NCI-H774 (cell line): Measurements from ENCODE around the gene BNIP3.
"Not testable (repeated sequence)": the region's sequence is repeated elsewhere in the genome, so short reads cannot be mapped to it uniquely, and the experiment has no call there.

Experiments
- DNase-seq: peaks from one replicate; lab custom pipeline; 2025; lab: John Stamatoyannopoulos, UW

The BNIP3 gene

DNA sequence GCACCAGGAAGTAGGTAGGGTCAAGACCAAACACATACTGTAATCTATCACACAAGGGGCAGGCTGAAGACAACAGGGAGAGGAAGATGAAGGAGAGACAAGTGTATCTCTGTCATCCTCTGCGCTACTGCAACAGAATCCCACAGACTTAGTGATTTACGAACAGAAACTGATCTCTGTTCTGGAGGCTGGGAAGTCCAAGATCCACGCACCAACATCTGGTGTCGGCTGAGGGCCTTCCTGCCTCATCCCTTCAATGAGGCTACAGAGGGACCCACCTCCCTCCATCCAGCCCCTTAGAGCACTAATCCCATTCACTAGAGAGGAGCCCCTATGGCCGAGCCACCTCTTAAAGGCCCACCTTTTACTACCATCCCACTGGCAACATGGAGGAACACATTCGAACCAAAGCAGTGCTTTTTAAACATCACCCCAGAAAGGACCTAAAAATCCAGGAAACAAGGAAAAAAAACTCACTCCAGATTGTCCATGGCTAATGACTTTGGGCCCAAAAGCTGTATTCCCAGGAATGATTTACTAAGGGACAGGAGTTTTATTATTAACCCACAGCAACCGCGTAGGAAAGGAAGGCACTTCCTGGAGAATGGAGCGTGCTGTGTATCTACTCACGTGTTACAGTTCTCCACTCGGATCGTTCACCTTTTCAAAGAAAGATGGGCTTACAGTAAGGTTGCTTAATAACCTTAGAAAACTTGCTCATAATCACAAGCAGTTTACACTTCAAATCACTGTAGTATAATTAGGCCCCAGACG, 4.2 kb downstream of the BNIP3 start:
- no peak for DNase-seq

DNA sequence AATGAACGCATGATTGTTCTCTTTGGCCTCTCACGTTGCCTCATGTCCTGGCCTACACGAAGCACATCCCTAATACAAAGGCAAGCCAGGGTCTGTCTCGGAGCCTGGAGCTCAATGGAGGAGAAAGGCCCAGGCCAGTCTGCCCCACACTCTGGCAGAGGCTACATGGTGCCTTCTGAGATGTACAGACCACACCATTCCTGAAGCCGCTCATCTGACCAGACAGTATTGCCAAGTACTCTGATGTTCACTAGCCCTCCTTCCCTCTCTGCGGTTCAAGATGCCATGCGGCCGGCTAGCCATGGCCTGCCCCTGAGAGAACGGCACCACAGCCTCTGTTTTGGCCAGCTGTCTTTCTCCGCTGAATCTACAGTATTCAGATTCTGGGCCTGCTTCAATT, 5.9 kb downstream of the BNIP3 start:
- DNase-seq = no peak

DNA sequence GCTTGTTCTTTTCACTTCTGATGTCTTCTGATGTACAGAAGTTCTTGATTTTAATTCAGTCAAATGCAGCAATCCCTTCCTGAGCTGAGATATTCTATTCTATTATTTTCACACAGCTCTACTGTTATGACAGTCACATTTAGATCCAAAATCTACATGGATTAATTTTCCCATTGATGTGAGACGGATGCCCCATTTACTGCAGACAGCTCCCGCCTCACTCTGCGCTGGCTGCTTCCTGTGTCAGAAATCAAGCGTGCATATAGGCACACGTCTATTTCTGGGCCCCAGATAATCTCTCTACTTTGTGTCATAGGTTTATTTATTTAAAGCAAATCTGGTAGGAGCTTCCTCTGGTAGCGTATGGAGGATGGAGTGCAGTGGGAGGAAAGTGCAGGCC, 6.7 kb downstream of the BNIP3 start:
- DNase-seq = no peak

DNA sequence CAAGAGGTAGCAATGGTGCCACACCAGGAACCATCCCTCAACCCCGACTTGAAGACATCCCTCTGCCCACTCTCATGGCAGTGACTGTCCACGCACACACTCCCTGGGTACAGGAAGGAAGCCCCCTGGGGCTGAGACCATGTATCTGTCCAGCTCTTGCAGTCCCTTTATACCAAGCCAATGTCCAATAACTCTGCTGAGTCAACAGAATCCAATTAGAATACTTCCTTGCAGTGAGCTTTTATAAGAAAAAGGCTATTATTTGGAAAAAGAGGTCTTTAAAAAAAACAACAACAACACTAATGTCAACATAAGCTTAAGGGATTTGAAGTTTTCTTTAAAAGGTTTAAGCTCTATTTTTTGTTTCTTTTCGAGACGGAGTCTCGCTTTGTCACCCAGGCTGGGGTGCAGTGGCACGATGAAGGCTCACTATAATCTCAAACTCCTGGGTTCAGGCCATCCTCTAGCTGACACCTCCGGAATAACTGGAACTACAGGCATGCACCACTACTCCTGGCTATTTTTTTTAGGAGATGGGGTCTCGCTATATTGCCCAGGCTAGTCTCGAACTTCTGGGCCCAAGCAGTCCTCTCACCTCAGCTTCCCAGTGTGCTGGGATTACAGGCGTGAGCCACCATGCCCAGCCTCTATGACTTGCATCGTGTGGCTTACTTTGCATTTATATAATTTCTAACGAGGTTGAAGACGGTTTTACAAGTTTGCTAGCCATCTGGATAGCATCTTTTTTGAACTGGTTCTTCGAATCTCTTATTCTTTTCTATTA, 7.5 kb downstream of the BNIP3 start:
- DNase-seq = no peak

DNA sequence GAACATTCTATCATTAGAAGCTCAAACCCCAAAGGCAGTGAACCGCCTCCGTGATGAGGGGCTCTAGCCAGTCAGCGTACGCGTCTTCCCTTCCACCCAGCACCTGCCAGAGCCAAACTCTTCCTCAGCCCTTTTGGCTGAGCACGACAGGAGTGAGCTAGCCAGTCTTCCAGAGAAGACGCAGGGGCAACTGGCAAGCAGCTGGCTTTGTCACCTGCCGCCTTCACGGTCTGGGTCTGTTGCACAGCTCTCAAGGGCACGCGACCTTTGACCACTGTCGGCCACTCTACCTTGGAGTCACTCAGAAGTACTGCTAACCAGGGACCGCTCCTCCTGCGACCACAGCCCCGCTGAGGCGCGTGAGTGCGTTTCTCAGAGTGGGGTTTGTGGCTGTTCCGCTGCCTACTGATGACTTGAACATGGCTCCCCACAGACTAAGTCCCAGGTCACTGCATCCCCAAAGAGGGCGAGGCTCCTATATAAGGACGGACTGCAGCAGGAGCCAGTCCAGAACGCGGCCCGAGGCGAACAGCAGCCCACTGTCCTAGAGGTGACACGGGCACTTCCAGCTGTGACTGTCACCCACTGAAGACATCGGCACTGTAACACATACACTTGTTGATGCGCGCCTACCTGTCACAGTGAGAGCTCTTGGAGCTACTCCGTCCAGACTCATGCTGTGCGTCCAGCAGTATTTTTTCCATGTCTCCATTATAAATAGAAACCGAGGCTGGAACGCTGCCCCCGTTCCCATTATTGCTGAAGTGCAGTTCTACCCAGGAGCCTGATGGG, 8.4 kb downstream of the BNIP3 start:
- no peak for DNase-seq

DNA sequence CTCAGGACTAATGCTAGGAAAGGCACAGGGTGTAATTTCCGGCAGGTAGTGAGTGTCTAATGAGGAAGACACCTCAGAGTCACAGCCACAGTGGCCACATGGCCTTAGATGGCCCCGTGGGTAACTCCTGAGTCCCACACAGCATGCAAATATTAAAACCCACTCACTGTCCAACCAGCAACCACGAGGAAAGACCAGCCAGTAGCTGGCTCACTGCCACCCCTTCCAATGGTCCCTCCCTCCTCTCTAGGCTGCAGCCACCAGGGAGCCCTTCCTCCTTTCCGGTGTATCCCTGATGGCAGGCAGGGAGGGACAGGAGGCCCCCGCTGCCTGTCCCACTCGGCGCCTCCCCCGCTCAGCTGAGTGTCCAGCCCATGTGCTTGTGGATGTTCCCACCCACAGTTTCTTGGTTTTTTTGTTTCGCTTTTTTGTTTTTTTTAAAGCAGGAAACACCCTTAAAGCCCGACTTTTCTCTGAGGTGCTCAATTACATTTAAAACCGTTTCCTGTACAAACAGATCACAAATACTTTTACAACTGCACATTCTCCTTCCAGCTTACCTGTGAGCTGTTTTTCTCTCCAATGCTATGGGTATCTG, 9.2 kb downstream of the BNIP3 start:
- no peak for DNase-seq

DNA sequence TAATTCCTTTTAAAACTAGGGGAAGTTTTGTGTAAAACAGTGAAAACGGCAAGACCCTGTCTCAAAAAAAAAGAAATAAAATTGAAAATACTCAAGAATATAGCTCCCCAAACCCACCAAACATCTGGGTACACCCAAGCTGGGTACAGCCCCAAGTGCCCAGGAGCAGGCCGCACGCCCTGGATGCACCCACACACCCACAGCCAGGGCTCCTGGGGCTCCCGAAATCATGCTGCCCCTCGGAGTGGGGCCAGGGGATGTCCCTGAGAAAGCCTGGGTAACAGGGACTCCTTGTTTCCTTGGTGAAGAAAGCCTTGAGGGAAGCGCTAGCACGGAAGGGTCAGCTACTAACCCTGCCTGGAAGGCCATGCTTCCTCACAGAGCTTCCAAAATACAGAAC, 10.1 kb downstream of the BNIP3 start:
- DNase-seq = no peak

DNA sequence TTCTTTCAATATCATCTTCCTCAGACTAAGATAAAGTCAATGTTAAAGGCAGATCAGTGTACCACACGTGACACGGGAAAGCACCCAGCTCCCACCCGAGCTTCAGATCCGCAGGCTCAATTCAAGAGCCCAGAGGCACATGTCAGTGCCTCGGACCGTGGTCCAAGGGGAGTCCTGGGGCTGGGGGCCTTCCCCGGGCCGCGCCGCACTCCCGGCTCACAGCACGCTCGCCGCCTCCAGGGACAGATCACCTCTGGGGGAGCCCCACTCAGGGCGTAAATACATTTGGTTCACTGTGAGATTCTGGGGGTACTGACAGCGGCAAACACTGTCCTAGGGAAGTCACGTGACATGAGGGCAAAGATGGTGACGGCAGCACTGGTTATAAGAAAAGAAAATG, 10.8 kb downstream of the BNIP3 start:
- no peak for DNase-seq

DNA sequence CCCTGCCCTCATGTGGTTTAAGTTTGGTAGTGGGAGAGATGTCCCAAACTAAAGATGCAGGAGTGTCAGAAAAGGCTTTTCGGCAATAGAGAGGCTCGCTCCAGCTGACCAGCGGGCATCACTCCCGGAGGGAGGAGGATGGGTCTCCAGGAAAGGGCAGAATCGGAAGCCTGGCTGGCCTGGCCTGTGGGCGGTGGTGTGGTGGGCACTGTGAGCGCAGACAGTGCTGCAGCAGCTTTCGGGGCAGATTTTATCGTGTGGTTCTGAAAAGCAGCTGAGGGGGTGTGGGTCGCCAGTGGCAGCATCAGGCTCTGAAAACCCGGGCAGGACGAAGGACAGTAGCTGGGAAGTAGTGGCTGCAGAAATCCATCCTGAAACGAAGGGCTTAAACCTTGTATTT, 12.8 kb downstream of the BNIP3 start:
- DNase-seq = no peak

DNA sequence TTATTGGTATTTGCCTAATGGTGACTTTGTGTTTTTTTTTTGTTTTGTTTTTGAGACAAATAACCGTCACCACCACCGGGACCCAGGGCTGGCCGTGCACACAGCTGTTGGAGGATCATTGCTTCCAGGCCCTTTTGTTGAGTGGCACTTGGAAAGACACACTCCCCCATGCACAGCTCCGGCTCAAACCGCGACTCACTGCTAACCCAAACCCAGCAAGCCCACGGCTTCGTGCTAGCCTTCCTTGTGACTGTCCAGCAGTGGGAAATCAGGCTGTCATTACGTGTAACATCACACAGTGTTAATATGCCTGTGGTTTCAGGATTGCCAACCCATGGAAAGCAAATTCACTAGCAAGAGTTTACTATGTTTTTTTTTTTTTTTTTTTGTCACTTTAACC, 17.4 kb downstream of the BNIP3 start:
- no peak for DNase-seq

DNA sequence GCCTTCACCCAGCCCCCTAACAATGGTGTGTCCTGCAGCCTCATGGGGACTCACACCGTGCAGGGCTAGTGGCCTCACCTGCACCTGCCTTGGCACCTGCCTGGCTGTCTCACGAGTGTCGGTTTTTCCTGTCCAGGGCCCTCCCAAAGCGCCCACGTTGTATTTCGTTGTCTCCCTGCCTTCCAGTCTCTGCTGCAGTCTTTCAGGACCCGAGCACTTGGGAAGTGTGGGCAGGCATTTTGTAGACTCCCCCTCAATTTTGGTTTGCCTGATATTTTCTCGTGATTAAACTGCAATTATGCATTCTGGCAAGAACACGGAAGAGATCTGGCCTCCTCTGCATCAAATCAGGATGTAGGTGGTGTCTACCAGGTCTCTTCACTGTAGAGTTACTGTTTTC, 17.9 kb downstream of the BNIP3 start:
- DNase-seq = no peak

DNA sequence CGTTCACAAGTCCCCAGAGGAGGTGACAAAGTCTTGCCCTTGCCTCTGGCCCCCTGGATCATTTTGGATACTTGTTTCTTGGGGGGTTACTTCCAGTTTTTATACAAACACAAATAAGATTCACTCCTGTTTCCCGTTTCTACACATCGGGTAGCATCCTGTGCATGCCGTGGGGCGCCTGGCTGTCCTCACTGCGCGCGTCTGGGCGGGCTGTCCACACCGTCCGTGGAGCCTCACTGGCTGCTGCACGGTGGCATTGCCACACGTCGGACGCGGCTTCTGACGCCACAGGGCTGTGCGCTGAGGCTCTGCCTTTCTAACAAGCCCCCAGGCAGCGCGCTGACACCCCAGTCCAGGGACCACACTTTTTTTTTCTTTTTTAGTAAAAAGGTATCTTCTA, 18.4 kb downstream of the BNIP3 start:
- DNase-seq = no peak

DNA sequence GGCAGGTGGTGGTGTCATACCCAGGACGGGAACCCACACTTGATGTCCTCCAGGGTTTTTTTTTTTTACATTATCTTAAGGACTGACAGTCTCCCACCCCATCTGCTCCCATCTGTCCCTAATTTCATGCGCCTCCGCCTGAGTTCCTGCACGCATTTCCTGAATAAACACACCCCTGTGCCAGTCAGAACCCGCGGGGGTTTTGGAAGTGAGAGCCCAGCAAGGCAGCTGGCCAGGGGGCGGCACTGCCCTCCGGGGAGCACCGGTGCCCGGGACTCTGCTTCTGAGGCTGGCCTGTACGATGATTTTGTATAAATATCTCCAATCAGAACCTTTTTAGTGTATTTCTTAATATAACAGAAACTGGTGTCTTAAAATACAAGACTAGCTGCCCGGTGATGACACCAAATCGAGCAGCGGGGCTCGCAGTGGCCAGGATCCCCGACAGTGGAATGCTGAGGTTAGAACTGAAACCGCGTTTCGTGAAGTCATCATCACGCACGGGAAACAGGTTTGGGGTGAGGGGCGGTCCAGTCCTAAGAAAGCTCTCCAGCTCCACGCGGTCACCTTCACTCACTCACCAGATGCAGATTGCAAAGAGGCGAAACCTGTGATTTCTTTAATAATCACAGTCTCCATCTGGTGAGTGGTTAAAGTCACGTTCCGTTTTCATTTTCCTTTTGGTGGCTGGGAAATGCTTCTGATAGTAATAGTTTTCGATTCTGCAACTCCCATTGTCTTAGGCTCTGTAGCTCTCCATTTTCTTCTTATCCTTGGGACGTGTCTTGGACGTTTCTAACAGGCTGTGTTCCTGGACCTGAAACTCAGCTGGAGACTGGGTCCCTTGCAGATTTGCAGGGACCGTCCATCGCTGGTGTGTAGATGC, 19.7 kb downstream of the BNIP3 start:
- no peak for DNase-seq

DNA sequence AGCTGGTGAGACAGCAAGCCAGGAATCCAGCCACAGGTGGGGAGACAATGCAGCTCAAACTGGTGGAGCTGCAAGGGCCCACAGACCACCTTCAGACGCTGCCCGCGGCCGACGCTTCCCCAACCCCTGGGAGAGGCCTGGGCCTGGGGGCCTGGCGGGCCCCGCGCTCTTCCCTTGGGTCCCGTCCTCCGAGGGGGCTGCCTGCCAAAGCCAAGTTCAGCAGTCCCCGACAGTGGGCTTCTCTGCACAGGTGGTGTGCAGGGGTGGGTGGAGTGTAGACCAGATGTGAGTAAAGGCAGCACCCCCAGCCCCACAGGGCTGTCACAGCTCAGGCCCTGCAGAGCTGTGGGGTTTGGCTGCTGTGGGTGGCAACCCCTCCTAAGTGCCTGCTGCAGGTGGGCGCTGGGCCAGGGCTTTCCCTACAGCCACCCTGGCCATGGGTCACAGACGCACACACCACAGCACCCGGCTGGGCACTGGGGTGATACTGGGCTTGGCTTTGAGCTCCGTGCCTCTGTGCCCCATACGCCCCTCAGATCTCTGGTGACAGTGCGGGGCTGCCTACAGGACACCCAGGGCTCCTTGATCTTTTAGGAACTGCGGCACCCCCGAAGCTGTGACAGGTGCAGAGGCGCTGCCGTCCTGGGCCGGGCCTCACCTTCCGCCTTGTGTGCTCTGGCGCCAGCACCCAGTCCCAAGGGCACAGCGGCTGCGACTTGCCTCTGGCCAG, 20.5 kb downstream of the BNIP3 start:
- DNase-seq = no peak

DNA sequence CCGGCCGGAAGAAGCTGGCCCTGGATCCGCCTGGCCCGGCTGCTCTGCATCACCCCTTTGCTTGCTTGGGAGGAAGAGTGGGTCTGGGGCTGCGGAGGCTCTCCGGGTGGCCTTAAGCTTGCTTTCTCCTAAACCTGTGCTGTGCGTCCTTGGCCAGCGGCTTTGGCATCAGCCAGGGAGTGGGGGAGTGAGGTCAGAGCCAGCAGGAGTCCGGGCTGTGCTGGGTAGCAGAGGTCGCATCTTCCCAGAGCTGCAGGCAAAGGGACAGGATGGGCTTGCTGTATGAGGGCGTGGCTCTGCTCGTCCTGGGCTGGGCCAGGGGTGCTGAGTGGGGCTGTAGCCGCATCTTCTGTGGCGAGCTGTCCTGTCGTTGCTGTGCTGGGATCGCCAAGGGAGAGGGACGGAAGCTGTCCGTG, 21.1 kb downstream of the BNIP3 start:
- no peak for DNase-seq

DNA sequence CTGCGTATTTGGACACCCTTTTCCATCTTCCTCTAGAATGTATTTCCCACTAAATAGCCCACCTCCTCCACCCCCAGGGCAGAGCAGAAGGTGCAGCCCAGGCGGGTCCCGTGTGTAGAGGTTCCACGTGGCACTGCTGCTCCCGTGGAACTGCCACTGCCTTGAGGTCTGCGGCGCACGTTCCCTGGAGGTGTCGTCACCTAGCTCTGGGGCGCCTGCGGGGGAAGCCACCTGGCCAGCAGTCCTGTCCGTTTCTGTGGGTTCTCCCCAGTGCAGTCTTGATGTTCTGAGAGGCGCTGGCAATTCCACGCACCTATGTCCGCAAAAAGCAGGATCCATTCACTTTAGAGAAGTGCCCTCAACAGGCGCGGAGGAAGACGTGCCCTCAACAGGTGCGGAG, 21.9 kb downstream of the BNIP3 start:
- no peak for DNase-seq

DNA sequence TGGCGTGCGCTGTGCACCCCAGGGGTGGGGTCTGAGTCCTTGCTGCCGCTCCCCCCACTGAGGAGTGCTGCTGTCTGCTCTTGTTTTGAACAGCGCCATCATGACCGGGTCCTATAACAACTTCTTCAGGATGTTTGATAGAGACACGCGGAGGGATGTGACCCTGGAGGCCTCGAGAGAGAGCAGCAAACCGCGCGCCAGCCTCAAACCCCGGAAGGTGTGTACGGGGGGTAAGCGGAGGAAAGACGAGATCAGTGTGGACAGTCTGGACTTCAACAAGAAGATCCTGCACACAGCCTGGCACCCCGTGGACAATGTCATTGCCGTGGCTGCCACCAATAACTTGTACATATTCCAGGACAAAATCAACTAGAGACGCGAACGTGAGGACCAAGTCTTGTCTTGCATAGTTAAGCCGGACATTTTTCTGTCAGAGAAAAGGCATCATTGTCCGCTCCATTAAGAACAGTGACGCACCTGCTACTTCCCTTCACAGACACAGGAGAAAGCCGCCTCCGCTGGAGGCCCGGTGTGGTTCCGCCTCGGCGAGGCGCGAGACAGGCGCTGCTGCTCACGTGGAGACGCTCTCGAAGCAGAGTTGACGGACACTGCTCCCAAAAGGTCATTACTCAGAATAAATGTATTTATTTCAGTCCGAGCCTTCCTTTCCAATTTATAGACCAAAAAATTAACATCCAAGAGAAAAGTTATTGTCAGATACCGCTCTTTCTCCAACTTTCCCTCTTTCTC, 26.0 kb downstream of the BNIP3 start:
- DNase-seq = no peak

DNA sequence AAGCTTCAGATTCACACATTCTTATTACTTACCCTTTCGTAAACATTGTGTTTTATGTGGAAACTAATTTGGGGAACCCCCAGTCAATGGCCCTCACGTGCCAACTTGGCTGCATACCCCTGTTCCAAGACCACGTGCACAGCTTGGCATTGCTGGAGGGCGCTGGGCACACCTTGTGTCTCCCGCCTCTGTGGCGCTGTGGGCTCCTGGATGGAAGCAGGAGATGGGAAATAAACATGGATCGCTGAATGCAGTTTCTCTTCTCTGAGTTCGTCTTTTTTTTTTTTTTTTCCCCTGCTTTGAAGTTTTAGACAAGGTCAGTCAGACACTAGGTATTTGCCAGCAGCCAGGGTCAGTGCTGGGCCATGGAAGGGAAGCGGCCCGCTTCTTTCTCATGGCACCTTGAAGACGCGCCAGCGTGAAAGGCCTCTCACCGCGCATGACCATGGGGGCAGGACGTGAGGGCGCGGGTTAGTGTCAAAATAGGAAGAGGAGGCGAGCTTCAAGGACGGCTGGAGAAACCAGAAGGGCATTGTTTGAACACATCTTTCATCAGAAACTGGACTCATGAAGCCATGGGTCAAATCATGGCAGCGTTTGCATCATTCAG, 27.3 kb downstream of the BNIP3 start:
- DNase-seq = no peak

DNA sequence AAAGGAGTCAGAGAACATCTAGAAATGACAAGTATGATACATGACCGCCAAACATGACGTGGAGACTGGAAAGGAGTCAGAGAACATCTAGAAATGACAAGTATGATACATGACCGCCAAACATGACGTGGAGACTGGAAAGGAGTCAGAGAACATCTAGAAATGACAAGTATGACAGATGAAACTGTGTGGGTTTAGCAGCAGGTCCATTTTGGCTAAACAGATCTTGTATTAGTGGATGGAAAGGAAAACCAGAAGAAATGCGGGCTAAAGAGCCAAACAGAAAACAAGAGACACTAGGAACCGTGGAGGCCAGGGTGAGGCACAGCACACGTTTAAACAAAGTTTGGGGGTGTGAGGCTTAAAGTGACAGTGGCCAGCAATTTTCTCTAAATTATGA, 31.8 kb downstream of the BNIP3 start:
- not testable (repeated sequence) for DNase-seq
